ENCODE results near the gene CCDC63. TPM values are rescaled to one million over a fixed set of nuclear protein-coding genes. Genes with fewer than 3 reads are reported as not detected.

CCDC63 gene
- total RNA-seq = not detected
- long read RNA-seq = 0 reads

GRCh38 chr12:110846615-110847566 lies at the start of gene CCDC63:
Gene CCDC63 (plus strand): TSS chr12:110846987. CDS start chr12:110852955, 5,968 bp downstream.
- peak; percentile 91 for DNase-seq (ENCODE audit: low spot score)

- no peak for DNase-seq (ENCODE audit: low spot score)
Observed at GRCh38 chr12:110798461-110798860, 48.3 kb upstream of the CCDC63 start.

GRCh38 chr12:110802489-110802888 lies 44.3 kb upstream of the CCDC63 start:
- no peak for DNase-seq (ENCODE audit: low spot score)

- DNase-seq (ENCODE audit: low spot score) = no peak
Observed at GRCh38 chr12:110804406-110804805, 42.4 kb upstream of the CCDC63 start.

GRCh38 chr12:110807640-110808039 lies 39.1 kb upstream of the CCDC63 start:
- no peak for DNase-seq (ENCODE audit: low spot score)

- DNase-seq (ENCODE audit: low spot score) = no peak
Observed at GRCh38 chr12:110809149-110809548, 37.6 kb upstream of the CCDC63 start.

- DNase-seq (ENCODE audit: low spot score) = no peak
Observed at GRCh38 chr12:110811972-110812371, 34.8 kb upstream of the CCDC63 start.

- no peak for DNase-seq (ENCODE audit: low spot score)
Observed at GRCh38 chr12:110813285-110813684, 33.5 kb upstream of the CCDC63 start.

- DNase-seq (ENCODE audit: low spot score) = no peak
Observed at GRCh38 chr12:110813756-110814155, 33.0 kb upstream of the CCDC63 start.

GRCh38 chr12:110816248-110816647 lies 30.5 kb upstream of the CCDC63 start:
- DNase-seq (ENCODE audit: low spot score) = no peak

GRCh38 chr12:110816779-110817178 lies 30.0 kb upstream of the CCDC63 start:
- no peak for DNase-seq (ENCODE audit: low spot score)

GRCh38 chr12:110818511-110818910 lies 28.3 kb upstream of the CCDC63 start:
- DNase-seq (ENCODE audit: low spot score) = no peak

- DNase-seq (ENCODE audit: low spot score) = no peak
Observed at GRCh38 chr12:110819150-110819549, 27.6 kb upstream of the CCDC63 start.

- no peak for DNase-seq (ENCODE audit: low spot score)
Observed at GRCh38 chr12:110819646-110820045, 27.1 kb upstream of the CCDC63 start.

GRCh38 chr12:110821917-110822316 lies 24.9 kb upstream of the CCDC63 start:
- DNase-seq (ENCODE audit: low spot score) = no peak

- DNase-seq (ENCODE audit: low spot score) = no peak
Observed at GRCh38 chr12:110822821-110823415, 23.9 kb upstream of the CCDC63 start.

GRCh38 chr12:110824342-110824741 lies 22.4 kb upstream of the CCDC63 start:
- no peak for DNase-seq (ENCODE audit: low spot score)

GRCh38 chr12:110825530-110825929 lies 21.3 kb upstream of the CCDC63 start:
- no peak for DNase-seq (ENCODE audit: low spot score)

- DNase-seq (ENCODE audit: low spot score) = no peak
Observed at GRCh38 chr12:110826592-110827200, 20.1 kb upstream of the CCDC63 start.

GRCh38 chr12:110829308-110829707 lies 17.5 kb upstream of the CCDC63 start:
- DNase-seq (ENCODE audit: low spot score) = no peak

GRCh38 chr12:110836291-110836690 lies 10.5 kb upstream of the CCDC63 start:
- no peak for DNase-seq (ENCODE audit: low spot score)

- no peak for DNase-seq (ENCODE audit: low spot score)
Observed at GRCh38 chr12:110841007-110841406, 5.8 kb upstream of the CCDC63 start.

Data from mesenteric fat pad (tissue), 1 donor.